ENCODE data around the gene PARP9. TPM values are rescaled to one million over a fixed set of nuclear protein-coding genes. Genes with fewer than 3 reads are reported as not detected.

The PARP9 gene
- total and polyA plus RNA-seq, 2 of the 13 experiments (the other 11 are each of a cell fraction or from before 2014, with no cell fraction given): 6.5 to 10.6 TPM

GRCh38 chr3:122481390-122481789 lies 82.7 kb downstream of the PARP9 start:
- ChIA-PET POLR2A (no interaction called here), CTCF (ENCODE audit: low intra/inter-chr PET ratio, low total read pairs) (no interaction called here)
- H3K9me3 ChIP-seq (ENCODE audit: low read length): no peaks in the 10 kb centered on the region
- no peak for FAIRE-seq
- H3K4me2 ChIP-seq (ENCODE audit: low read depth, low read length): no peak overlapping the region
- no peak overlapping the region for H3K9ac ChIP-seq (ENCODE audit: insufficient read depth, low read depth, low read length)
- in situ Hi-C loops (cut with HindIII; ENCODE audit: extremely low pct_ligation_motif_present, low pct_unique_long_range_greater_than_20kb): no loop called here
- no peak overlapping the region for H3K4me3 ChIP-seq (replicated peaks in 1 of 3; ENCODE audit: insufficient read depth in 1 of 3, low read depth in 2 of 3, low read length in 3 of 3)
- intact Hi-C loops (cut with micrococcal nuclease; ENCODE audit: unreplicated experiment): no loop called here
- peaks cover 1 to 6% of the 10 kb centered on the region in 2 experiments; a peak in 1 of 5 replicates for H3K36me3 ChIP-seq (replicated peaks in 1 of 2; ENCODE audit: control insufficient read depth in 1 of 2, insufficient read depth in 2 of 2, low read length in 2 of 2)
- H3K4me1 ChIP-seq (ENCODE audit: insufficient read depth, low read length): no peaks in the 10 kb centered on the region
- no peak for DNase-seq (ENCODE audit: low spot score)
- 95% methylated on average over 3 of the region's 3 CpGs for WGBS (ENCODE audit: low lambda C conversion rate)
- H3K27ac ChIP-seq (ENCODE audit: extremely low read length, insufficient read depth, low read length): no peak overlapping the region
- H4K20me1 ChIP-seq (ENCODE audit: insufficient read depth, low read length): peaks cover 6% of the 10 kb centered on the region; the same call in 1 of the 2 replicates
- no TSS peak for BruUV-seq (replicated peaks)
- no peak overlapping the region for H2AFZ ChIP-seq (ENCODE audit: low read length)
- peaks cover 25% of the 10 kb centered on the region for H3K79me2 ChIP-seq (ENCODE audit: insufficient read depth, low read length)
- no peaks in the 10 kb centered on the region for H3K27me3 ChIP-seq (ENCODE audit: control insufficient read depth in 1 of 2, insufficient read depth in 2 of 2, low read length in 2 of 2)
- ATAC-seq: no peak
- TF ChIP-seq ZNF569 (CRISPR knock-in tag; IDR thresholded peaks at IDR 0.05; ENCODE audit: borderline replicate concordance): no peak
- TF ChIP-seq ZNF546 (CRISPR knock-in tag; conservative IDR thresholded peaks at IDR 0.05): no peak
- TF ChIP-seq MEIS1 (CRISPR knock-in tag; IDR thresholded peaks at IDR 0.05; ENCODE audit: borderline replicate concordance): no peak
- no peak for TF ChIP-seq GPN1 (CRISPR knock-in tag; IDR thresholded peaks at IDR 0.05; ENCODE audit: borderline replicate concordance)
- TF ChIP-seq MAFG (CRISPR knock-in tag; IDR thresholded peaks at IDR 0.05): no peak
- TF ChIP-seq PLSCR1 (CRISPR knock-in tag; IDR thresholded peaks at IDR 0.05; ENCODE audit: borderline replicate concordance): no peak
- no peak for TF ChIP-seq FOXJ3 (CRISPR knock-in tag; IDR thresholded peaks at IDR 0.05; ENCODE audit: borderline replicate concordance)
- TF ChIP-seq CENPX (CRISPR knock-in tag; IDR thresholded peaks at IDR 0.05): no peak
- no peak for TF ChIP-seq ZNF841 (CRISPR knock-in tag; IDR thresholded peaks at IDR 0.05; ENCODE audit: borderline replicate concordance)
- TF ChIP-seq ZNF615 (CRISPR knock-in tag; IDR thresholded peaks at IDR 0.05; ENCODE audit: borderline replicate concordance): no peak
- no peak for TF ChIP-seq ELF3 (CRISPR knock-in tag; IDR thresholded peaks at IDR 0.05)

Small RNA genes within 50 kb of the gene (small RNA-seq; reads per million reads assigned to genes)
- gene AC096861.1 (ENCODE audit: insufficient read depth in 2 of 3, insufficient read length in 3 of 3, low read depth in 2 of 3, low replicate concordance in 1 of 3): 0 reads per million in 3 experiments

Other genes with a start within 250 kb of the PARP9 start
- gene CSTA, start 239.1 kb downstream of the PARP9 start, total RNA-seq (2016; rRNA removed; fragmentation: Illumina TruSeq; extraction: Trizol): 11.0 and 13.9 TPM in 2 replicates
- gene CSTA, start 239.1 kb downstream of the PARP9 start, polyA plus RNA-seq (2011; rRNA removed): 3.9 and 4.9 TPM in 2 replicates
- gene MIX23, start 181.1 kb downstream of the PARP9 start, total RNA-seq (2016; rRNA removed; fragmentation: Illumina TruSeq; extraction: Trizol): 152 and 233 TPM in 2 replicates
- gene MIX23, start 181.1 kb downstream of the PARP9 start, polyA plus RNA-seq (2011; rRNA removed): 16.2 and 20.0 TPM in 2 replicates
- 115 and 131 TPM in 2 replicates for gene FAM162A, start 180.1 kb downstream of the PARP9 start, total RNA-seq (2016; rRNA removed; fragmentation: Illumina TruSeq; extraction: Trizol)
- 141 and 155 TPM in 2 replicates for gene FAM162A, start 180.1 kb downstream of the PARP9 start, polyA plus RNA-seq (2011; rRNA removed)
- 3.6 and 4.5 TPM in 2 replicates for gene WDR5B, start 148.2 kb downstream of the PARP9 start, total RNA-seq (2016; rRNA removed; fragmentation: Illumina TruSeq; extraction: Trizol)
- gene WDR5B, start 148.2 kb downstream of the PARP9 start, polyA plus RNA-seq (2011; rRNA removed): 2.2 and 2.5 TPM in 2 replicates
- 30.0 and 49.7 TPM in 2 replicates for gene KPNA1, start 49.4 kb downstream of the PARP9 start, total RNA-seq (2016; rRNA removed; fragmentation: Illumina TruSeq; extraction: Trizol)
- 14.7 and 15.4 TPM in 2 replicates for gene KPNA1, start 49.4 kb downstream of the PARP9 start, polyA plus RNA-seq (2011; rRNA removed)
- 10.9 and 19.2 TPM in 2 replicates for gene DTX3L, start within 50 bp of the PARP9 start, total RNA-seq (2016; rRNA removed; fragmentation: Illumina TruSeq; extraction: Trizol)
- gene DTX3L, start within 50 bp of the PARP9 start, polyA plus RNA-seq (2011; rRNA removed): 2.5 and 3.2 TPM in 2 replicates
- gene PARP15, start 13.3 kb upstream of the PARP9 start, total RNA-seq (2016; rRNA removed; fragmentation: Illumina TruSeq; extraction: Trizol): 0.02 TPM in 1 of 2 replicates, not detected in the other
- gene PARP15, start 13.3 kb upstream of the PARP9 start, polyA plus RNA-seq (2011; rRNA removed): not detected in 2 replicates
- gene PARP14, start 116.5 kb upstream of the PARP9 start, total RNA-seq (2016; rRNA removed; fragmentation: Illumina TruSeq; extraction: Trizol): 19.1 and 29.0 TPM in 2 replicates
- 9.0 and 11.8 TPM in 2 replicates for gene PARP14, start 116.5 kb upstream of the PARP9 start, polyA plus RNA-seq (2011; rRNA removed)
- gene HSPBAP1, start 229.5 kb upstream of the PARP9 start, total RNA-seq (2016; rRNA removed; fragmentation: Illumina TruSeq; extraction: Trizol): 5.1 and 5.7 TPM in 2 replicates
- 3.6 and 4.2 TPM in 2 replicates for gene HSPBAP1, start 229.5 kb upstream of the PARP9 start, polyA plus RNA-seq (2011; rRNA removed)
- gene SLC49A4, start 230.8 kb upstream of the PARP9 start, total RNA-seq (2016; rRNA removed; fragmentation: Illumina TruSeq; extraction: Trizol): 9.4 and 16.3 TPM in 2 replicates
- gene SLC49A4, start 230.8 kb upstream of the PARP9 start, polyA plus RNA-seq (2011; rRNA removed): 6.3 and 6.5 TPM in 2 replicates